OCI-LY1 (cell line): Measurements from ENCODE around the gene MLANA.

Experiments used
- H2AFZ ChIP-seq: fragments of 200-600 bp; sonication (generic), shearing (Covaris generic); 2 replicates; pipeline ENCODE4 v1.6.0; 2014; ENCODE audit warnings: antibody characterized with exemption, mild to moderate bottlenecking, low read length
- H3F3A ChIP-seq: fragments of 200-600 bp; sonication (generic), shearing (Covaris generic); 2 replicates; pipeline ENCODE4 v1.6.0; 2014; ENCODE audit warnings: mild to moderate bottlenecking, antibody characterized with exemption, low read length, moderate library complexity; ENCODE audit not compliant: insufficient read depth
- H3K27ac ChIP-seq: fragments of 200-600 bp; sonication (generic); 2 replicates; pipeline ENCODE4 v1.5.1; 2014; ENCODE audit warnings: low read length, mixed run types, mild to moderate bottlenecking, low read depth; ENCODE audit not compliant: poor library complexity, severe bottlenecking
- H3K27me3 ChIP-seq: fragments of 200-600 bp; sonication (generic); 2 replicates; pipeline ENCODE4 v1.6.0; 2014; ENCODE audit warnings: antibody characterized with exemption, mild to moderate bottlenecking, low read length, moderate library complexity; ENCODE audit not compliant: insufficient read depth
- H3K36me3 ChIP-seq: fragments of 200-600 bp; sonication (generic); 2 replicates; pipeline ENCODE4 v1.6.1; 2014; ENCODE audit warnings: mild to moderate bottlenecking, antibody characterized with exemption, low read length, moderate library complexity, mixed read lengths; ENCODE audit not compliant: insufficient read depth
- H3K4me1 ChIP-seq: fragments of 200-600 bp; sonication (generic); 2 replicates; pipeline ENCODE4 v1.5.1; 2014; ENCODE audit warnings: mild to moderate bottlenecking, low read length, moderate library complexity; ENCODE audit not compliant: insufficient read depth, severe bottlenecking
- H3K4me2 ChIP-seq: fragments of 200-600 bp; sonication (generic), shearing (Covaris generic); 2 replicates; pipeline ENCODE4 v1.6.1; 2014; ENCODE audit warnings: low read length
- H3K4me3 ChIP-seq: fragments of 200-600 bp; sonication (generic); 2 replicates; pipeline ENCODE4 v1.5.1; 2014; ENCODE audit warnings: low read length, low read depth, mild to moderate bottlenecking, mixed read lengths; ENCODE audit not compliant: poor library complexity, severe bottlenecking
- H3K79me2 ChIP-seq: fragments of 200-600 bp; shearing (Covaris generic); 2 replicates; pipeline ENCODE4 v1.6.1; 2016; ENCODE audit warnings: mixed run types, low read length, mixed read lengths; ENCODE audit not compliant: insufficient read depth
- H3K9ac ChIP-seq: fragments of 200-600 bp; sonication (generic), shearing (Covaris generic); 2 replicates; pipeline ENCODE4 v1.6.1; 2014; ENCODE audit warnings: mild to moderate bottlenecking, low read length, mixed read lengths
- H3K9me2 ChIP-seq: fragments of 200-600 bp; sonication (generic), shearing (Covaris generic); 2 replicates; pipeline ENCODE4 v1.6.1; 2014; ENCODE audit warnings: low read depth, mild to moderate bottlenecking, low read length, mixed read lengths
- H3K9me3 ChIP-seq: fragments of 200-600 bp; shearing (Covaris generic); 2 replicates; pipeline ENCODE4 v1.6.1; 2014; ENCODE audit warnings: low read length, mixed read lengths
- H4K20me1 ChIP-seq: fragments of 200-600 bp; sonication (generic), shearing (Covaris generic); 2 replicates; pipeline ENCODE4 v1.6.0; 2016; ENCODE audit warnings: mild to moderate bottlenecking, low read length; ENCODE audit not compliant: insufficient read depth
- EZH2 ChIP-seq: fragments of 200-600 bp; sonication (generic), shearing (Covaris generic); IDR thresholded peaks from 2 replicates; pipeline ENCODE4 v1.8.0; 2017; ENCODE audit warnings: borderline replicate concordance, mixed run types, mild to moderate bottlenecking, antibody characterized with exemption, low read length, moderate library complexity, mixed read lengths
- TF ChIP-seq, protein P1 (sequence below): fragments of 200-600 bp; sonication (generic), shearing (Covaris generic); IDR thresholded peaks from 2 replicates; pipeline ENCODE4 v1.5.1; 2017; ENCODE audit warnings: mild to moderate bottlenecking, antibody characterized with exemption, low read length, moderate library complexity, mixed read lengths

The MLANA gene

GRCh38 chr9:5854063-5854790, 36.5 kb upstream of the MLANA start:
- Histone ChIP-seq H4K20me1 (no peaks in the 10 kb centered on the region), H3K9me2 (no peaks in the 10 kb centered on the region), H3K9ac (no peak overlapping the region), H3K79me2 (no peaks in the 10 kb centered on the region), H2AFZ (no peak overlapping the region), H3K9me3 (no peaks in the 10 kb centered on the region), H3K36me3 (no peaks in the 10 kb centered on the region), H3K27ac (no peak overlapping the region), H3F3A (no peaks in the 10 kb centered on the region), H3K27me3 (0 out of 2 replicates have a peak, but pooled peaks cover 3% of the 10 kb centered on the region), H3K4me2 (no peak overlapping the region), H3K4me1 (no peaks in the 10 kb centered on the region), H3K4me3 (no peak overlapping the region)
- TF ChIP-seq EZH2: no peak
- TF ChIP-seq, protein P1, sequence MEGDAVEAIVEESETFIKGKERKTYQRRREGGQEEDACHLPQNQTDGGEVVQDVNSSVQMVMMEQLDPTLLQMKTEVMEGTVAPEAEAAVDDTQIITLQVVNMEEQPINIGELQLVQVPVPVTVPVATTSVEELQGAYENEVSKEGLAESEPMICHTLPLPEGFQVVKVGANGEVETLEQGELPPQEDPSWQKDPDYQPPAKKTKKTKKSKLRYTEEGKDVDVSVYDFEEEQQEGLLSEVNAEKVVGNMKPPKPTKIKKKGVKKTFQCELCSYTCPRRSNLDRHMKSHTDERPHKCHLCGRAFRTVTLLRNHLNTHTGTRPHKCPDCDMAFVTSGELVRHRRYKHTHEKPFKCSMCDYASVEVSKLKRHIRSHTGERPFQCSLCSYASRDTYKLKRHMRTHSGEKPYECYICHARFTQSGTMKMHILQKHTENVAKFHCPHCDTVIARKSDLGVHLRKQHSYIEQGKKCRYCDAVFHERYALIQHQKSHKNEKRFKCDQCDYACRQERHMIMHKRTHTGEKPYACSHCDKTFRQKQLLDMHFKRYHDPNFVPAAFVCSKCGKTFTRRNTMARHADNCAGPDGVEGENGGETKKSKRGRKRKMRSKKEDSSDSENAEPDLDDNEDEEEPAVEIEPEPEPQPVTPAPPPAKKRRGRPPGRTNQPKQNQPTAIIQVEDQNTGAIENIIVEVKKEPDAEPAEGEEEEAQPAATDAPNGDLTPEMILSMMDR: no peak

DNA sequence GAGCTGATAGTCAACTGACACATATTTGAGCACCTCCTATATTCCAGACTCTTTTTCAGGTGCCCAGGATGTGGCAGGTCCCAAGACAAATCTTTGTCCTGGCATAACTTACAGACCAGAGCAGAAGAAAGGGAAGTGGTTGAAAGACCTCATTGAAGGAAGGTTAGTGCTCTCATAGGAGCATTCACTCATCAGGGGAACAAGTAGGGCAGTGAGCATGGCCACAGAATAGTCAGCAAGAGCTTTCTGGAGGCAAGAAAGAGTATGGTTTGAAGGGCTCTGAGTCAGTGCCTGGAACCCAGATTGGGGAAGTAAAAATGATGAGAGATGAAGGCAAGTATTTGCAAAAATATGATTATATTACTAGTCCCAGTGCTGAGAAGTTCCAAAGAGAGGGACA, 32.8 kb upstream of the MLANA start:
- no peaks in the 10 kb centered on the region for H4K20me1 ChIP-seq
- no peak overlapping the region for H3K4me2 ChIP-seq
- no peaks in the 10 kb centered on the region for H3K79me2 ChIP-seq
- no peak overlapping the region for H2AFZ ChIP-seq
- H3K9ac ChIP-seq: no peak overlapping the region
- H3K9me2 ChIP-seq: no peaks in the 10 kb centered on the region
- no peaks in the 10 kb centered on the region for H3K36me3 ChIP-seq
- H3K4me3 ChIP-seq: no peak overlapping the region
- H3K4me1 ChIP-seq: no peaks in the 10 kb centered on the region
- H3K27ac ChIP-seq: no peak overlapping the region
- H3K27me3 ChIP-seq: 0 out of 2 replicates have a peak, but pooled peaks cover 3% of the 10 kb centered on the region
- TF ChIP-seq EZH2: no peak
- TF ChIP-seq, protein P1: no peak
- no peaks in the 10 kb centered on the region for H3F3A ChIP-seq
- no peaks in the 10 kb centered on the region for H3K9me3 ChIP-seq

DNA sequence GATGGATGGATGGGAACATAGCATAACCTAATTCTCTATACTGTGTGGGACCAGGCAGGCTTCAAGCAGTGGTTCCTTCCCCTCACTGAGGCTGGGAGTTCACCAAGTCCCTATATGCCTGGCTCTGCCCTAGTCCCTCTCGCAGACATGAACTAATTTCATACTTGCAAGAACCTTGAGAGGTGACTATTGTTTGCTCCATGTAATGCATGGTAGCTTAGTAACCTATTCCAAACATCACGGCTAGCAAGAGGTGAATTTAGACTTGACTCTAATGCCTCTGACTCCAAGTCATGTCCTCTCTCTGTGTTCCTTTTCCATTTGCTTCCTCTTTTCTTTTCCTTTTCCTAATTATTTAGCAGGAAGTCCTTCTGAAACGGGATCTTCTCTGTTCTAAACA, 31.9 kb upstream of the MLANA start:
- Histone ChIP-seq H3K4me2 (no peak overlapping the region), H3K9me2 (no peaks in the 10 kb centered on the region), H3K4me3 (no peak overlapping the region), H4K20me1 (no peaks in the 10 kb centered on the region), H3K9ac (no peak overlapping the region), H3K9me3 (no peaks in the 10 kb centered on the region), H3K79me2 (no peaks in the 10 kb centered on the region), H3K27me3 (0 out of 2 replicates have a peak, but pooled peaks cover 3% of the 10 kb centered on the region), H3F3A (no peaks in the 10 kb centered on the region), H3K27ac (no peak overlapping the region), H2AFZ (no peak overlapping the region), H3K36me3 (no peaks in the 10 kb centered on the region), H3K4me1 (no peaks in the 10 kb centered on the region)
- TF ChIP-seq, protein P1: no peak
- TF ChIP-seq EZH2: no peak
